Glutamatergic neuron (in vitro differentiated cells): ENCODE results near the gene ZNF212. TPM values are rescaled to one million over a fixed set of nuclear protein-coding genes. Genes with fewer than 3 reads are reported as not detected.
"Not testable (repeated sequence)": the region's sequence is repeated elsewhere in the genome, so short reads cannot be mapped to it uniquely, and the experiment has no call there.

Source experiments
- DNase-seq: peaks from one replicate; pipeline ENCODE4 v3.0.0; 2022
- H3K27ac Mint-ChIP-seq: one replicate; pipeline ENCODE4 v1.8.0; 2020; ENCODE audit warnings: mild to moderate bottlenecking, mixed read lengths, inconsistent platforms; ENCODE audit not compliant: unreplicated experiment
- H3K27me3 Mint-ChIP-seq: one replicate; pipeline ENCODE4 v1.8.0; 2020; ENCODE audit warnings: mild to moderate bottlenecking, moderate library complexity, mixed read lengths, inconsistent platforms; ENCODE audit not compliant: unreplicated experiment
- H3K36me3 Mint-ChIP-seq: one replicate; pipeline ENCODE4 v1.8.0; 2020; ENCODE audit warnings: mild to moderate bottlenecking, mixed read lengths, inconsistent platforms; ENCODE audit not compliant: unreplicated experiment
- H3K4me1 Mint-ChIP-seq: one replicate; pipeline ENCODE4 v1.8.0; 2020; ENCODE audit warnings: mild to moderate bottlenecking, low read depth, mixed read lengths, inconsistent platforms; ENCODE audit not compliant: unreplicated experiment
- H3K4me3 Mint-ChIP-seq: one replicate; pipeline ENCODE4 v1.8.0; 2020; ENCODE audit warnings: mild to moderate bottlenecking, mixed read lengths, inconsistent platforms; ENCODE audit not compliant: unreplicated experiment
- H3K9me3 Mint-ChIP-seq: one replicate; pipeline ENCODE4 v1.8.0; 2020; ENCODE audit warnings: mild to moderate bottlenecking, moderate library complexity, mixed read lengths, inconsistent platforms; ENCODE audit not compliant: unreplicated experiment
- total RNA-seq: library from RNA; stranded (reverse); fragmentation: NEBNext Ultra II Directional; extraction: Animal tissue kit (Norgen Biotek cat#: 25700); gene quantifications from one replicate; pipeline ENCODE4 v1.2.1, GENCODE V29; 2021; ENCODE audit not compliant: unreplicated experiment
- TF ChIP-seq, protein P1 (sequence below): fragments of 200-600 bp; sonication (generic); IDR thresholded peaks from one replicate; pipeline ENCODE4 v1.5.0; 2021; ENCODE audit not compliant: partially characterized antibody, unreplicated experiment

Gene ZNF212
- total RNA-seq, 1 donor from 2014 or later: 13.2 TPM

DNA sequence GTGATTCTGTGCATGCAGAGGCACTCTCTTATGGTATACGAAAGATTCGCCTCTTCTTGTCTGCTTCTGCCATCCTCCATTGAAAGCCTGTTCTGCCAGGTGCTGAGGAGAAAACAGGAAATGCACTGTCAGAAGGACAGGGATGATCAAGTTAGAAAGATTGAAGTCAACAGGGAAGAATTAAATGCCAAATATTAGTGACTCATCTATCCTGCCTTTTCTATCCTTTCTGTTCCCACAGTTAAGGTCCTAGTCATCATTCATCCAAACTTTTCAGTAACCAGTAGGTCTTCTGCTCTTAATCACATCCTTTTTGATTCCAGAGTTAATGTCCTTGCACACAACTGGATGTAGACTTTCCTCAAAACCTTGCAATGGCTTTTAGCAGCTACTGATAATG lies 17.7 kb downstream of the ZNF212 start:
- Mint-ChIP-seq H3K9me3 (peaks cover 9% of the 10 kb centered on the region), H3K27ac (no peak overlapping the region), H3K36me3 (peaks cover 5% of the 10 kb centered on the region), H3K27me3 (no peaks in the 10 kb centered on the region), H3K4me3 (no peak overlapping the region), H3K4me1 (peaks cover 10% of the 10 kb centered on the region)
- TF ChIP-seq, protein P1, sequence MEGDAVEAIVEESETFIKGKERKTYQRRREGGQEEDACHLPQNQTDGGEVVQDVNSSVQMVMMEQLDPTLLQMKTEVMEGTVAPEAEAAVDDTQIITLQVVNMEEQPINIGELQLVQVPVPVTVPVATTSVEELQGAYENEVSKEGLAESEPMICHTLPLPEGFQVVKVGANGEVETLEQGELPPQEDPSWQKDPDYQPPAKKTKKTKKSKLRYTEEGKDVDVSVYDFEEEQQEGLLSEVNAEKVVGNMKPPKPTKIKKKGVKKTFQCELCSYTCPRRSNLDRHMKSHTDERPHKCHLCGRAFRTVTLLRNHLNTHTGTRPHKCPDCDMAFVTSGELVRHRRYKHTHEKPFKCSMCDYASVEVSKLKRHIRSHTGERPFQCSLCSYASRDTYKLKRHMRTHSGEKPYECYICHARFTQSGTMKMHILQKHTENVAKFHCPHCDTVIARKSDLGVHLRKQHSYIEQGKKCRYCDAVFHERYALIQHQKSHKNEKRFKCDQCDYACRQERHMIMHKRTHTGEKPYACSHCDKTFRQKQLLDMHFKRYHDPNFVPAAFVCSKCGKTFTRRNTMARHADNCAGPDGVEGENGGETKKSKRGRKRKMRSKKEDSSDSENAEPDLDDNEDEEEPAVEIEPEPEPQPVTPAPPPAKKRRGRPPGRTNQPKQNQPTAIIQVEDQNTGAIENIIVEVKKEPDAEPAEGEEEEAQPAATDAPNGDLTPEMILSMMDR: no peak
- DNase-seq: no peak

DNA sequence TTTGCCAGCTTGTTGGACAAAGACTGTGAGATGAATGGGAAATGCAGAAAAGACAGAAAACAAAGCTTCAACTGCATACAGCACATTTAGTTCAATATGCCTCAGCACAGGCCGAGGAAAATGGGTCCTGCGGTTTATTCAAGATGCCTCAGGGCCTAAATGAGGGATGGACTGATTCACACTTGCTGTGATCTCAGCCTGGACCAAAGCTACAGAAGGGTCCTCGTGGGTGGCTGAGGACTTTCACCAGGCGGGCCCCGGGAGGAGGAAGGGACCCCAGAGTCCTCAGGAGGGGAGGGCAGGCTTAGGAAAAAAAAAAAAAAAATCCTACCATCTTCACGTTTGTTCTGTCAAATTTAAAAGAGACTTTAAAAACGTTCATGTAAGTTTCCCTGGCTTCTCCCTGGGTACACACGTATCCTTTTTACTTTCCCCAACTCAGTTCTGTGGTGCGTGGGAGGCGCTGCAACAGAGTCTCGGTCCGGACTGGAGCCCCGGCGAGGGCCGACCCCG lies 21.9 kb downstream of the ZNF212 start:
- peaks cover 4% of the 10 kb centered on the region for H3K27me3 Mint-ChIP-seq
- H3K36me3 Mint-ChIP-seq: no peaks in the 10 kb centered on the region
- peak overlapping the region; percentile 64 for H3K27ac Mint-ChIP-seq
- H3K4me3 Mint-ChIP-seq: peak overlapping the region; percentile 77
- TF ChIP-seq, protein P1: no peak
- H3K4me1 Mint-ChIP-seq: peaks cover 6% of the 10 kb centered on the region
- peaks cover 9% of the 10 kb centered on the region for H3K9me3 Mint-ChIP-seq
- no peak for DNase-seq

DNA sequence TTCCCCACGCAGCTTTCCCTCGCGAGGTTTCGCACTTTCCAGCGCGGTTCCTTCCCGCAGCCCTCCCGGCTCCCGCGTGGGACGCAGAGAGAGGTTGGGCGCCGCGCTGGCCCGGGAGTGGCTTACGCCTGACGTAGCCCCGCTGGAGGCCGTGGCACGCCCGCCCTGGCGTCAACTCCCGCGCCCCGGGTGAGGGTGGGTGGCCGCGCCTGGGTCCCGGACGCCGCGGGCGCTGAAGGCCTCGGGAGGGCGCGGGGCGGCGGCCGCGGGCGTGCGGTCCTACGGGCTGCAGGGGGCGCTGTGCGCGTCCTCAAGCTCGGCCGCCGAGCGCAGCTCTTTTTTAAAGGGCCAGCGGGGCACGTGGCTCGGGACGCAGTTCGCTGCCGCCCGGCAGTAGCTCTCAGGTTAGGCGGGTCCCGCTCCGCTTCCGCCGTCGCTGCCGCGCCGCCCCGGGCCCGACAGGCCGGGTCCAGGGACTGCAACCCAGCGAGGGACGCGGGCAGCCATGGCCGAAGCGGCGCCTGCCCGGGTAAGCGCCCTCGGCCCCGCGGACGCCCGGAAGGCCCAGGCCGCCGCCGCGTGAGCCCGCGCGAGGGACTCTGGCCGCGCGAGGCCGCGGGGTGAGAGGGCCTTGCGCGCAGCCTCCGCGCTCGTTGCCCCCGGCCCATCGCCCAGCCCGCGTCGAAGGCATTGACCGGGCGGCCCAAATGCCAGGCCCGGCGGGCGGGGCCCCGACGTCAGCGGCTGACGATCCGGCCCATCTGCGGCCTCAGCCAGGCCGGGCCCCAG lies 22.6 kb downstream of the ZNF212 start, which contains the start of gene ZNF783:
ZNF783 (plus strand) TSS at position 368 of the 789 bp plus-strand sequence; CDS start at position 506, 138 bp downstream.
- Mint-ChIP-seq H3K4me1 (peaks cover 6% of the 10 kb centered on the region), H3K27ac (peak within 1 kb of the TSS; percentile 64), H3K4me3 (peak within 1 kb of the TSS; percentile 77), H3K36me3 (no peaks in the 10 kb centered on the region), H3K9me3 (peaks cover 12% of the 10 kb centered on the region), H3K27me3 (peaks cover 4% of the 10 kb centered on the region)
- TF ChIP-seq, protein P1: peak; percentile 83
- peak; percentile 85 for DNase-seq

DNA sequence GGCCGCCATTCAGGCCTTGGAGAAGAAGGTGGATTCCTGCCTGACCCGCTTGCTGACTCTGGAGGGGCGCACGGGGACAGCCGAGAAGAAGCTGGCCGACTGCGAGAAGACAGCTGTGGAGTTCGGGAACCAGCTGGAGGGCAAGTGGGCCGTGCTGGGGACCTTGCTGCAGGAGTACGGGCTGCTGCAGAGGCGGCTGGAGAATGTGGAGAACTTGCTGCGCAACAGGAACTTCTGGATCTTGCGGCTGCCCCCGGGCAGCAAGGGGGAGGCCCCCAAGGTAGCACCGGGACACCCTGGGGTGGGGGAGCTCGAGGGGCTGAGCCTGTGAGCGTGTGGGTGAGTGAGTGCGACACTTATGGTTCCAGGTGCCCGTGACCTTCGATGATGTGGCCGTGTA lies 27.0 kb downstream of the ZNF212 start:
- peaks cover 2% of the 10 kb centered on the region for H3K4me1 Mint-ChIP-seq
- no peak overlapping the region for H3K27ac Mint-ChIP-seq
- peaks cover 3% of the 10 kb centered on the region for H3K9me3 Mint-ChIP-seq
- TF ChIP-seq, protein P1: no peak
- peaks cover 9% of the 10 kb centered on the region for H3K36me3 Mint-ChIP-seq
- peaks cover 4% of the 10 kb centered on the region for H3K27me3 Mint-ChIP-seq
- no peak overlapping the region for H3K4me3 Mint-ChIP-seq
- DNase-seq: no peak

DNA sequence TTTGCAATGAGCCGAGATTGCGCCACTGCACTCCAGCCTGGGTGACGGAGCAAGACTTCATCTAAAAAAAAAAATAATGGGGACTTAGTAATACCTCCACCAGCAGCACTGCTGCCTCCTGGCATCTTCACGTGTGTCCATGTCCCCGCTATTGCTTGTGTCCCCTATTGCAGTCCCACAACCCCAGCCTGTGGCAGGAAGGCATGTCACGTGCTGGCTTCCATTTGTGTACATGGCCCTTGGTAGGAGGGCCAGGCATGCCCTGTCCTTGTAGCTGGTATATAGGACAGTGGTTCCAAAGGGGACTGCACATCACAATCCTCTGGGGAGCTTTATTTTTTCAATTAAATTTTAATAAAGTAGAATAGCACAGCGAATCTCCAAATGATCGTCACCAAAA lies 28.3 kb downstream of the ZNF212 start:
- H3K9me3 Mint-ChIP-seq: peaks cover 3% of the 10 kb centered on the region
- no peak for DNase-seq
- TF ChIP-seq, protein P1: no peak
- peaks cover 4% of the 10 kb centered on the region for H3K27me3 Mint-ChIP-seq
- peaks cover 9% of the 10 kb centered on the region for H3K36me3 Mint-ChIP-seq
- peaks cover 2% of the 10 kb centered on the region for H3K4me1 Mint-ChIP-seq
- H3K4me3 Mint-ChIP-seq: no peak overlapping the region
- no peak overlapping the region for H3K27ac Mint-ChIP-seq

DNA sequence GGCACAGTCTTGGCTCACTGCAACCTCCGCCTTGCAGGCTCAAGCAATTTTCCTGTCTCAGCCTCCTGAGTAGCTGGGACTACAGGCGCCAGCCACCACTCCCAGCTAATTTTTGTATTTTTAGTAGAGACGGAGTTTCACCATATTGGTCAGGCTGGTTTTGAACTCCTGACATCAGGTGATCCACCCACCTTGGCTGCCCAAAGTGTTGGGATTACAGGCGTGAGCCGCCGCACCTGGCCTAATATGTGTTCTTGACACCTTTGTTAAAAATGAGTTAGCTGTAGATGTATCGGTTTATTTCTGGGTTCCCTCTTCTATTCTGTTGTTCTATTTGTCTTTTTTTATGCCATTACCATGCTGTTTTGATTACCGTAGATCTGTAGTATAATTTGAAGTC lies 35.0 kb downstream of the ZNF212 start:
- not testable (repeated sequence) for DNase-seq

More for the DNA sequence above, 35.0 kb downstream of the ZNF212 start:
- not testable (repeated sequence) for H3K27me3 Mint-ChIP-seq, H3K4me1 Mint-ChIP-seq, H3K27ac Mint-ChIP-seq, H3K4me3 Mint-ChIP-seq, H3K9me3 Mint-ChIP-seq
- H3K36me3 Mint-ChIP-seq: peaks cover 10% of the 10 kb centered on the region
